Lower lobe of right lung (tissue), 2 donors: Measurements from ENCODE around the gene EXOSC7. TPM values are rescaled to one million over a fixed set of nuclear protein-coding genes. Genes with fewer than 3 reads are reported as not detected.

Experiments
- ATAC-seq, 2 donors: fragments of 200-7000 bp; cut with Tn5 transposase; one replicate each; pipeline ENCODE4 v1.9.1; 2020 to 2022; ENCODE audit warnings: mild to moderate bottlenecking in 2 of 2, moderate library complexity in 2 of 2
- DNase-seq: peaks from one replicate; pipeline ENCODE4 v3.0.0-alpha.2; 2020
- H3K27ac ChIP-seq: fragments of 200-600 bp; one replicate; pipeline ENCODE4 v1.8.0; 2022
- H3K27me3 ChIP-seq: fragments of 200-600 bp; one replicate; pipeline ENCODE4 v1.8.0; 2022; ENCODE audit warnings: low read depth
- H3K36me3 ChIP-seq: fragments of 200-600 bp; one replicate; pipeline ENCODE4 v1.8.0; 2022; ENCODE audit warnings: mild to moderate bottlenecking
- H3K4me1 ChIP-seq: fragments of 200-600 bp; one replicate; pipeline ENCODE4 v1.8.0; 2022
- H3K4me3 ChIP-seq: fragments of 200-600 bp; one replicate; pipeline ENCODE4 v1.8.0; 2022; ENCODE audit warnings: mild to moderate bottlenecking
- H3K9me3 ChIP-seq: fragments of 200-600 bp; one replicate; pipeline ENCODE4 v1.8.0; 2022
- intact Hi-C: fragments of 100-400 bp; cut with DNase I; formaldehyde crosslinking; loops from one replicate; pipeline ENCODE4 v1.11.0; 2022
- total RNA-seq: library from RNA; stranded (reverse); fragmentation: NEBNext Ultra II Directional; extraction: Animal tissue kit (Norgen Biotek cat#: 25700); gene quantifications from one replicate; pipeline ENCODE4 v1.2.1, GENCODE V29; 2021
- TF ChIP-seq, protein P1 (sequence below): fragments of 200-600 bp; IDR thresholded peaks from one replicate; pipeline ENCODE4 v1.8.0; 2022; ENCODE audit warnings: antibody characterized with exemption, mild to moderate bottlenecking
- donor health status: DM: no; HTN: yes; CAD: no; lungs with severe emphysema.

EXOSC7 gene
- total RNA-seq, 1 donor from 2014 or later = 32.9 TPM

DNA sequence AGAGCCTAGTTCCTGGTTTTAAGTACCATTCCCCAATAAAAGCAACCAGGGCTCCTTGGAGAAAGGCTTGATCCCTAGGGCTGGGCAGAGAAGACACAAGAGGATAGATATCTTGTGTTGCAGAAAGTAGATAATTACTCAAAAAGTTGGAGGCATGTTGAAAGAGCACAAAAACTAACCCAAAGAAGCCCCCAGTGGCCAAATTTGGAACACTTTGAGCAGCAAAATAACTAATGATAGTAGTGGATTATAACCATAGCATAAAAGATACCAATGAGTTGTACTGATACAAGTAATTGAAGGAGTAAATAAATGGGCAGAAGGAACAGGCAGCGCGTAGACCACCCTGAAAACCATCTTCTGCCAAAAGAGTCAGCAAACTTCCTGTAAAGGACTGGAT, 12.0 kb downstream of the EXOSC7 start:
- intact Hi-C loops = no loop called here
- Histone ChIP-seq H3K36me3 (peaks cover 33% of the 10 kb centered on the region), H3K4me3 (no peak overlapping the region), H3K27ac (no peak overlapping the region), H3K4me1 (peaks cover 32% of the 10 kb centered on the region), H3K9me3 (no peaks in the 10 kb centered on the region), H3K27me3 (no peaks in the 10 kb centered on the region)
- no peak for ATAC-seq
- TF ChIP-seq, protein P1, sequence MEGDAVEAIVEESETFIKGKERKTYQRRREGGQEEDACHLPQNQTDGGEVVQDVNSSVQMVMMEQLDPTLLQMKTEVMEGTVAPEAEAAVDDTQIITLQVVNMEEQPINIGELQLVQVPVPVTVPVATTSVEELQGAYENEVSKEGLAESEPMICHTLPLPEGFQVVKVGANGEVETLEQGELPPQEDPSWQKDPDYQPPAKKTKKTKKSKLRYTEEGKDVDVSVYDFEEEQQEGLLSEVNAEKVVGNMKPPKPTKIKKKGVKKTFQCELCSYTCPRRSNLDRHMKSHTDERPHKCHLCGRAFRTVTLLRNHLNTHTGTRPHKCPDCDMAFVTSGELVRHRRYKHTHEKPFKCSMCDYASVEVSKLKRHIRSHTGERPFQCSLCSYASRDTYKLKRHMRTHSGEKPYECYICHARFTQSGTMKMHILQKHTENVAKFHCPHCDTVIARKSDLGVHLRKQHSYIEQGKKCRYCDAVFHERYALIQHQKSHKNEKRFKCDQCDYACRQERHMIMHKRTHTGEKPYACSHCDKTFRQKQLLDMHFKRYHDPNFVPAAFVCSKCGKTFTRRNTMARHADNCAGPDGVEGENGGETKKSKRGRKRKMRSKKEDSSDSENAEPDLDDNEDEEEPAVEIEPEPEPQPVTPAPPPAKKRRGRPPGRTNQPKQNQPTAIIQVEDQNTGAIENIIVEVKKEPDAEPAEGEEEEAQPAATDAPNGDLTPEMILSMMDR = peak; percentile 30
- no peak for DNase-seq

DNA sequence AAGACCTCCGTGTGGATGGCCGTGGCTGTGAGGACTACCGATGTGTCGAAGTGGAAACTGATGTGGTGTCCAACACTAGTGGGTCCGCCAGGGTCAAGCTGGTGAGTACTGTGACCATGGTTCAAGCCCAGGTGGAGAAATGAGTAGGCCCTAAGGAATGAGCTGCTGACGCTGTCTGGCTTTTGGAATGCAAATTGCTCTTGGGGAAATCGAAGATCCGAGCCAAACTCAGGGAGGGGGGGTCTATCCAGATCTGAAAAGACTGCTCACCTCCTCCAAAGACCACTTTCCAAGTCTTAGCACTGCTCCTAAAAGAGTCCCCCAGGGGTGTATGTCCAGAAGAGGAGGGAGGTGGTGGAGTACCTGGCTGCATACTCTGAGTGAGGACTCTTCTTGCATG, 13.1 kb downstream of the EXOSC7 start:
- Histone ChIP-seq H3K9me3 (no peaks in the 10 kb centered on the region), H3K36me3 (peaks cover 33% of the 10 kb centered on the region), H3K4me1 (peaks cover 25% of the 10 kb centered on the region), H3K27ac (no peak overlapping the region), H3K4me3 (no peak overlapping the region), H3K27me3 (no peaks in the 10 kb centered on the region)
- TF ChIP-seq, protein P1 = no peak
- DNase-seq = no peak
- intact Hi-C loops = no loop called here
- no peak for ATAC-seq

DNA sequence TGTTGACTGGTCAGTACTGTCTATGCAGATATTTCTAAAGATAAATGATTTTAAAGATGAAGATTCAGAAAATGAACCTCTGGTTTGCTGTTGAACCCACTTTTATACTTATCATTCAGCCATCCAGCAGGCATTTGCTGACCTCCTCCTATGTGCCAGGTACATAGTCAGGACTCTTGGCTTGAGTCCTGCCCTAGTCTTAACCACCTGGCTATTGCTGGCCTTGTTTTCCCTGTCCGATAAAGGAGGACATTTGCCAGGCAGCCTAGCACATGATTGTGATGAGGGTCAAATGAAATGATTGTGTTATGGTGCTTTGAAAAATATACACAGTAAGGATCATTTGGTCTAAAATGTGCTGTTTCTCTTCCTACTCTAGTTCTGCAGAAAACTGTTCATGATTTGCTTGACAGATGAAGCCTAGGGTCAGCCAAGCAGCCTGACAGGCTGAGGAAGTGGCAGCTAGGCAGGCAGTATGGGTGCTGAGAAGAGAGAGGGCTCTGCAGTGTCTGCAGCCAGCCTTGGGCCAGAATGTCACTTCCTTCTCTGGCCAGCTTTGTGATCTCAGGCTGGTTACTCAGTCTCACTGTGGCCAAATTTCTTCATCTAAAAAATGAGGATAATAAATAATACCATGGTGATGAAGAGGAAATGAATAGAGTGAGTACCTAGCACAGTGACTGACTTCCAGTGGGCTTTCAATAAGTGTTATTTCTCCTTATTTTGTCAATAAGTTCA, 13.8 kb downstream of the EXOSC7 start:
- no peak overlapping the region for H3K27ac ChIP-seq
- ATAC-seq (peak; percentile 16 to 60), DNase-seq (no peak)
- H3K27me3 ChIP-seq = no peaks in the 10 kb centered on the region
- no peaks in the 10 kb centered on the region for H3K9me3 ChIP-seq
- peaks cover 22% of the 10 kb centered on the region for H3K4me1 ChIP-seq
- H3K4me3 ChIP-seq = no peak overlapping the region
- H3K36me3 ChIP-seq = peaks cover 33% of the 10 kb centered on the region
- intact Hi-C loops = no loop called here
- TF ChIP-seq, protein P1 = no peak

DNA sequence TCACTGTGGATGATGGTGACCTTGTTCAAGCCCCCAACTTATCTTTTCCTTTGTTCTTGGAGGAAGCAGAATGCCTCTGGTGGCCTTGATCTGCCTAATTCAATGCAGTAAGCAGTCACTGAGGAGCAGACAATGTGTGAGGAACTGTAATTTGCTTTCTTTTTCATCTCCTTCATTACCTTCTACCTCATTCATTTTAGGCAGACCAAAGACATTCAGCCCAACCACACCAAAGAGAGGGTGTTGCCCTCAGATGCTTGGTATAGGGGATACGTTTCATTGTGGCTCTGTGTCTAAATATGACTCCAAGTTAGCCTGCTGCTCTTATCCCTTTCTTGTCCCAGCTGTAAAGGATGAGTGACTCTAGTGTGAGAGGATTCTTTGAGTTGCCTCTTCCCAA, 15.3 kb downstream of the EXOSC7 start:
- Histone ChIP-seq H3K27ac (no peak overlapping the region), H3K4me3 (no peak overlapping the region), H3K4me1 (peaks cover 32% of the 10 kb centered on the region), H3K9me3 (no peaks in the 10 kb centered on the region), H3K27me3 (no peaks in the 10 kb centered on the region), H3K36me3 (peaks cover 33% of the 10 kb centered on the region)
- no peak for ATAC-seq
- TF ChIP-seq, protein P1 = no peak
- intact Hi-C loops = no loop called here
- DNase-seq = no peak

DNA sequence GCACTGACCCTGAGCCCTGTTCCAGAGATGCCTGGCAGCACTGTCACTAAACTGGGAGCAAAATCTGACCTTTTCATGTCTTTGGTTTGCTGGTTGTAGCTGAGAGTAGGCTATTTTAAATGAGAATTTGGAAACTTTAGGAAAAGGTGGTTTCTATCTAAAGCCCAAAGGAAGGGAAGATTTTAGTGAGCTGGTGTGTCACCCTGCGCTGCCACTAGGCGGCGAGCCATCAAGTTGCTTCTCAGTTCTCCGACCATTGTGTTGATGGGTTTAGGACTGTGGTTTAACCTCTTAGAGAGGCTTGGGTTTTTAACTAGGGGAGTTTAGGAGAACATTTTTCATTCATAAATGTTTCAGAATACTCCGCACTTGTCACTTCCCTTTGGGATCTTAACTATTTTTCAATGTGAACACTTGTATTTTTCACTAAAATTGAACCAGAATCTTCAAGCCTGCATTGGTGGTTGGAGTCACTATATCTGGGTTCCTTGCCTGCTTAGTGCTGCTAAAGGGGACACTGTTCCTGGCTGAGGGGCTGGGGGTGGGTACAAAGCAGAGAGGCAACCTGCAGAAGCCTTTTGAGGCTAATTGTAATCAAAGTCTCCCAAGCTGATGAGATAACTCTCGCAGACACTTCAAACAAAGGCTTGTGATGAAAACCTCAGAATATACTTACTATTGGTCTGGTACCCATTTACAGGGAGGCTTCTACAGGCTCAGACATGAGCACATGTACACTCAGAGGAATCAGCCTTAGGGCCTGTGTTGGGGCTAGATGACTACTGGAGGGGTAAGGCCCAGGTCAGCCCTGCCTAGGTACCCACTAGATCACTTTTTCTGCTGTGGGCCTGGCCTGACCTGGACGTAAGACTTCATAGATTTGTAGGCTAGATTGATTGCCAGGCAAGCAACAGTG, 16.8 kb downstream of the EXOSC7 start:
- Histone ChIP-seq H3K9me3 (no peaks in the 10 kb centered on the region), H3K4me3 (no peak overlapping the region), H3K4me1 (peaks cover 31% of the 10 kb centered on the region), H3K27ac (no peak overlapping the region), H3K36me3 (peaks cover 47% of the 10 kb centered on the region), H3K27me3 (no peaks in the 10 kb centered on the region)
- TF ChIP-seq, protein P1 = peak; percentile 73
- DNase-seq = peak; percentile 55
- intact Hi-C loops = no loop called here
- ATAC-seq = peak; percentile 38 to 41
